Measurements from ENCODE around the gene GOLGA3. TPM values are rescaled to one million over a fixed set of nuclear protein-coding genes. Genes with fewer than 3 reads are reported as not detected.
A peak's percentile ranks its signal among the peaks of the same experiment; 100 is the strongest.
"Not testable (repeated sequence)": the region's sequence is repeated elsewhere in the genome, so short reads cannot be mapped to it uniquely, and the experiment has no call there.

GOLGA3 gene
- total and polyA plus RNA-seq, 8 donors = 12.6 to 44.5 (median 30.2) TPM

DNA sequence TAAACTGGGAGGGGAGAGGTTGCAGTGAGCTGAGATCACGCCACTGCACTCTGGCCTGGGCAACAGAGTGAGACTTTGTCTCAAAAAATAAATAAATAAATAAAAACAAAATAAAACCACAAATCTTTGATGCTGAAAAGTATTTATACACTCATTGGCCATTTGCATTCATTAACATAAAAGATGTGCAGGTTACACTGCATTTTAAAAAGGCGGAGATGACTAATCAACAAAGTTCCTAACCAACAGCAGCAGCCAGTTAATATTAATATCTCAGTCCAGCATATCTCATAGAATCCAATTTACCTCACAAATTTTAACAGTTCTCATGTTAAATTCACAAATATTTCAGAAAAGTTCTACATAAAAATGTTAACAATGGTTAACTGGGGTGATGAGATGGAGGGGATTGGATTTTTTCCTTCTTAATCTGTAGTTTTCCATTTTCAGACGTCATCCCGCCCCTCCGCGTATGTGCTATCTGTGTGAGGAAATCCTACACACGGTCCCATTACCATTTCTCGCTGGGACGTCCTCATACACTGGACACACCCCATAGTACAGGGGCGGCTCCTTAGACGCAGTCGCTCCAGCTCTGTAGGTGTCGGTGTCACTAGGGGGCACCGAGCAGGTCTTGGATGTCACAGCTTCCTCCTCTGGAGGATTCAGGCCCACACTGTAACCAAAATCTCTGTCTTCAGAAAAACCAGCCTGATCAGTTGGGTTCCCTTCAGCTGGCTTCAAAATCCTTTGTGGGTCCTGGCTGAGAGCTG lies 74.3 kb downstream of the GOLGA3 start:
- Histone ChIP-seq H3K4me1 (no peaks in the 10 kb centered on the region), H3K27me3 (no peaks in the 10 kb centered on the region), H3K9me3 (no peaks in the 10 kb centered on the region), H3K27ac (no peak overlapping the region), H3K36me3 (peaks cover 0 to 32% (median 12%) of the 10 kb centered on the region in 3 donors), H3K4me3 (no peak overlapping the region)
- DNase-seq (peak in 1 of 6 donors; percentile 14), FAIRE-seq (no peak), ATAC-seq (peak in 1 of 4 donors; percentile 17)
- WGBS, 2 donors = 90 to 93% methylated on average over 14 of the region's 14 CpGs
- TF ChIP-seq, protein P1, sequence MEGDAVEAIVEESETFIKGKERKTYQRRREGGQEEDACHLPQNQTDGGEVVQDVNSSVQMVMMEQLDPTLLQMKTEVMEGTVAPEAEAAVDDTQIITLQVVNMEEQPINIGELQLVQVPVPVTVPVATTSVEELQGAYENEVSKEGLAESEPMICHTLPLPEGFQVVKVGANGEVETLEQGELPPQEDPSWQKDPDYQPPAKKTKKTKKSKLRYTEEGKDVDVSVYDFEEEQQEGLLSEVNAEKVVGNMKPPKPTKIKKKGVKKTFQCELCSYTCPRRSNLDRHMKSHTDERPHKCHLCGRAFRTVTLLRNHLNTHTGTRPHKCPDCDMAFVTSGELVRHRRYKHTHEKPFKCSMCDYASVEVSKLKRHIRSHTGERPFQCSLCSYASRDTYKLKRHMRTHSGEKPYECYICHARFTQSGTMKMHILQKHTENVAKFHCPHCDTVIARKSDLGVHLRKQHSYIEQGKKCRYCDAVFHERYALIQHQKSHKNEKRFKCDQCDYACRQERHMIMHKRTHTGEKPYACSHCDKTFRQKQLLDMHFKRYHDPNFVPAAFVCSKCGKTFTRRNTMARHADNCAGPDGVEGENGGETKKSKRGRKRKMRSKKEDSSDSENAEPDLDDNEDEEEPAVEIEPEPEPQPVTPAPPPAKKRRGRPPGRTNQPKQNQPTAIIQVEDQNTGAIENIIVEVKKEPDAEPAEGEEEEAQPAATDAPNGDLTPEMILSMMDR (IDR thresholded peaks at IDR 0.05) = no peak
- intact Hi-C loops (cut with DNase I) = no loop called here

DNA sequence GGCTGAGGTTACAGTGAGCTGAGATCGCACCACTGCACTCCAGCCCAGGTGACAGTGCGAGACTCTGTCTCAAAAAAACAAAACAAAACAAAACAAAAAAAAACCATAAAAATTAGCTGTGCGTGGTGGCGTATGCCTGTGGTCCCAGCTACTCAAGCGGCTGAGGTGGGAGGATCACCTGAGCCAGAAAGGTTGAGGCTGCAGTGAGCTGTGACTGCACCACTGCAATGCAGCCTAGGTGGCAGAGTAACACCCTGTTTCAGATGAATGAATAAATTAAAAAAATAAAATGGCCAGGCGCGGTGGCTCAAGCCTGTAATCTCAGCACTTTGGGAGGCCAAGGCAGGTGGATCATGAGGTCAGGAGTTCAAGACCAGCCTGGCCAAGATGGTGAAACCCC lies 75.0 kb downstream of the GOLGA3 start:
- ATAC-seq; intact Hi-C loops (cut with DNase I); H3K27ac ChIP-seq; FAIRE-seq; H3K4me1 ChIP-seq; H3K9me3 ChIP-seq; H3K4me3 ChIP-seq; H3K27me3 ChIP-seq: not testable (repeated sequence)
- peak in 1 of 6 donors; percentile 5 for DNase-seq
- 93 to 97% methylated on average over 7 of the region's 7 CpGs for WGBS, 2 donors
- peaks cover 0 to 38% (median 18%) of the 10 kb centered on the region in 3 donors for H3K36me3 ChIP-seq

DNA sequence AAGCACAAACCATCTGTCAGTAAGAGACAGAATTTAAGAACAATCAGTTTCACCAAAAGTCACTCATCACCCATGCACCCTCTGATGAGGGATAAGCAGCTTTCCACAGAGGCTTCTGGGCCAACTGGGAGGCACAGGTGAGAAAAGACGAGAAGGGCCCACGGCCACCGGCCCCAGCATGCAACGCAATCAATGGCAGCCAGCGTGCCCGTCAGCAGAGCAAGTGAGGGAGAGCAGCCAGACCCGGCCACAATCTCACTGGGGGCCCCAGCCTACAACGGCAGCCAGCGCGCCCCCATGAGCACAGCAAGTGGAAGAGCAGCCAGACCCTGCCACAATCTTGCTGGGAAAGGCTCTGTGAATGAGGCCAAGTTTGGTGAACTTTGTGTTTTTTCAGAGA lies 80.3 kb downstream of the GOLGA3 start:
- H3K27ac ChIP-seq = no peak overlapping the region
- H3K9me3 ChIP-seq = no peaks in the 10 kb centered on the region
- H3K36me3 ChIP-seq = peaks cover 0 to 53% (median 47%) of the 10 kb centered on the region in 3 donors
- no peak overlapping the region for H3K4me3 ChIP-seq
- no peaks in the 10 kb centered on the region for H3K4me1 ChIP-seq
- TF ChIP-seq, protein P1 (IDR thresholded peaks at IDR 0.05) = no peak
- intact Hi-C loops (cut with DNase I) = loop anchor here in 1 of 3 donors (5.0 kb wide), 1 partner anchor 671 kb away; no protein-coding TSS in a partner anchor
- H3K27me3 ChIP-seq = no peaks in the 10 kb centered on the region
- no peak for ATAC-seq
- DNase-seq = peak in 1 of 6 donors; percentile 39
- 87 to 90% methylated on average over 10 of the region's 10 CpGs for WGBS, 2 donors
- FAIRE-seq = no peak

DNA sequence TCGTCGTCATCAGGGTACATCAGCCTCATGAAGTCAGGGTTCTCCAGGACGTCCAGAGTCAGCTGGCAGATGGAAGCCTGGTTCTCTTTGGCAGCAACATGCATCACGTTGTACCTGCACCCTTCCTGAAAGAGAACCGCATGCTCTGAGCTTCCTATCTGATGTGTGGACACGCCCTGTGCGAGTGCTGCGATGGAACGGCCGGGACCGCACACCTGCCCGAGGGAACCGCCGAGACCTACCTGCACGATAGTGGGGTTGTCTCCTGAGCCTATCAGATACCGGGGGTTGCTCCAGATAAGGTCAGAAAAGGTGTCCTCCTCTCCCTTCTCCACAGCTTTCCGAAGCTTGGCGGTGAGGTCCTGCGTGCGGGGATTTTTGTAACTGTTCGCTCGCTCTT lies 80.8 kb downstream of the GOLGA3 start:
- TF ChIP-seq, protein P1 (IDR thresholded peaks at IDR 0.05) = no peak
- Histone ChIP-seq H3K4me3 (no peak overlapping the region), H3K27ac (no peak overlapping the region), H3K4me1 (no peaks in the 10 kb centered on the region), H3K27me3 (no peaks in the 10 kb centered on the region), H3K36me3 (peaks cover under 1 to 57% (median 44%) of the 10 kb centered on the region in 3 donors), H3K9me3 (no peaks in the 10 kb centered on the region)
- WGBS, 2 donors = 92% methylated on average over 22 of the region's 22 CpGs
- DNase-seq = peak in 1 of 6 donors; percentile 43
- intact Hi-C loops (cut with DNase I) = loop anchor here in 1 of 3 donors (5.0 kb wide), 1 partner anchor 671 kb away; no protein-coding TSS in a partner anchor
- no peak for ATAC-seq
- FAIRE-seq = no peak

- H3K36me3 ChIP-seq = peaks cover 3 to 62% (median 41%) of the 10 kb centered on the region in 3 donors
- no peaks in the 10 kb centered on the region for H3K27me3 ChIP-seq
- H3K4me3 ChIP-seq = no peak overlapping the region
- no peaks in the 10 kb centered on the region for H3K4me1 ChIP-seq
- FAIRE-seq = no peak
- whole genome bisulfite sequencing, 2 donors = 95 to 99% methylated on average over 11 of the region's 11 CpGs
- TF ChIP-seq, protein P1 (IDR thresholded peaks at IDR 0.05) = no peak
- no peaks in the 10 kb centered on the region for H3K9me3 ChIP-seq
- no peak for ATAC-seq
- peak in 1 of 6 donors; percentile 27 for DNase-seq
- intact Hi-C loops (cut with DNase I) = loop anchor here in 1 of 3 donors (5.0 kb wide), 1 partner anchor 670 kb away; no protein-coding TSS in a partner anchor
- no peak overlapping the region for H3K27ac ChIP-seq
Observed at GRCh38 chr12:132747395-132747794, 81.3 kb downstream of the GOLGA3 start.

Data from pancreas (tissue), 10 donors.